Endothelial cell of umbilical vein (primary cell): ENCODE data around the gene JAZF1. TPM values are rescaled to one million over a fixed set of nuclear protein-coding genes. Genes with fewer than 3 reads are reported as not detected.

Experiments used
- BruUV-seq: library from RNA; stranded (reverse); fragments of 400-500 nt; replicated peaks from 2 replicates; lab custom pipeline; 2021; lab: Mats Ljungman, UMichigan
- CTCF ChIA-PET: fragments of 300-600, 350-600 bp; sonication (Branson Sonifier 250); formaldehyde crosslinking; loops from one replicate; lab custom pipeline; 2021; ENCODE audit warnings: antibody characterized with exemption, inconsistent platforms; lab: Charles Lee
- POLR2A ChIA-PET: fragments of 300-600, 350-600 bp; sonication (Branson Sonifier 250); formaldehyde crosslinking; loops from one replicate; lab custom pipeline; 2021; ENCODE audit warnings: antibody characterized with exemption, inconsistent platforms; lab: Charles Lee
- DNase-seq: peaks from one replicate; pipeline ENCODE4 v3.0.0-alpha.2; 2011; ENCODE audit warnings: low read depth, low spot score
- FAIRE-seq: peaks from 2 replicates; lab custom pipeline; 2011; peaks lifted over from hg19 to GRCh38; lab: Jason Lieb, UNC
- H2AFZ ChIP-seq: 2 replicates; pipeline ENCODE4 v1.6.0; 2012; ENCODE audit warnings: low read depth, low read length, control low read depth, inconsistent platforms
- H3K27ac ChIP-seq: 2 replicates; pipeline ENCODE4 v1.5.1; 2011; ENCODE audit warnings: low read depth, mild to moderate bottlenecking, control low read depth, low read length, moderate library complexity; ENCODE audit not compliant: insufficient read depth
- H3K27me3 ChIP-seq, 2 experiments: 2 replicates each; pipeline versions ENCODE4 v1.6.0 to v1.6.1; 2011; ENCODE audit warnings: low read length in 2 of 2, mixed read lengths in 1 of 2; ENCODE audit not compliant: control insufficient read depth in 2 of 2, insufficient read depth in 2 of 2
- H3K36me3 ChIP-seq, 2 experiments: 2 replicates in 1 of 2; 3 replicates in 1 of 2; pipeline ENCODE4 v1.5.1; 2011; ENCODE audit warnings: low read length in 2 of 2, mild to moderate bottlenecking in 1 of 2, moderate library complexity in 1 of 2; ENCODE audit not compliant: control insufficient read depth in 2 of 2, insufficient read depth in 2 of 2; ENCODE audit errors: extremely low read depth in 1 of 2
- H3K4me1 ChIP-seq: 3 replicates; pipeline ENCODE4 v1.5.1; 2011; ENCODE audit warnings: mild to moderate bottlenecking, low read length; ENCODE audit not compliant: control insufficient read depth, insufficient read depth; ENCODE audit errors: extremely low read depth
- H3K4me2 ChIP-seq: 2 replicates; pipeline ENCODE4 v1.6.1; 2011; ENCODE audit warnings: low read length, control low read depth, mixed read lengths; ENCODE audit not compliant: insufficient read depth
- H3K4me3 ChIP-seq, 3 experiments: fragments of 200-600 bp in 1 of 3; sonication (generic), shearing (Covaris generic) in 1 of 3; replicated peaks in 1 of 3; 2 replicates each; pipeline ENCODE4 v1.5.1; 2011 to 2016; ENCODE audit warnings: control low read depth in 3 of 3, low read length in 3 of 3, mild to moderate bottlenecking in 2 of 3, inconsistent platforms in 1 of 3, low read depth in 1 of 3, moderate library complexity in 1 of 3; ENCODE audit not compliant: insufficient read depth in 1 of 3
- H3K79me2 ChIP-seq: 2 replicates; pipeline ENCODE4 v1.6.0; 2012; ENCODE audit warnings: low read length, inconsistent platforms; ENCODE audit not compliant: control insufficient read depth, insufficient read depth
- H3K9ac ChIP-seq: replicated peaks from 2 replicates; pipeline ENCODE3; 2011; ENCODE audit warnings: low read length, control low read depth; ENCODE audit not compliant: insufficient read depth; ENCODE audit errors: extremely low read depth
- H3K9me1 ChIP-seq: replicated peaks from 3 replicates; pipeline ENCODE4 v1.6.0; 2011; ENCODE audit warnings: mild to moderate bottlenecking, low read length; ENCODE audit not compliant: control insufficient read depth, insufficient read depth; ENCODE audit errors: extremely low read depth
- H3K9me3 ChIP-seq: replicated peaks from 2 replicates; pipeline ENCODE4 v1.5.1; 2012; ENCODE audit warnings: low read length, inconsistent platforms; ENCODE audit not compliant: control insufficient read depth, insufficient read depth
- H4K20me1 ChIP-seq: replicated peaks from 2 replicates; pipeline ENCODE3; 2011; ENCODE audit warnings: mild to moderate bottlenecking, low read length; ENCODE audit not compliant: control insufficient read depth, insufficient read depth; ENCODE audit errors: extremely low read depth
- CTCF ChIP-seq, 2 donors: IDR thresholded peaks; 1 replicate in 1 of 2; 2 replicates in 1 of 2; pipeline ENCODE4 v1.5.1; 2011; ENCODE audit warnings: low read length in 2 of 2, mild to moderate bottlenecking in 2 of 2, moderate library complexity in 2 of 2, control low read depth in 1 of 2, inconsistent platforms in 1 of 2, low read depth in 1 of 2; ENCODE audit not compliant: insufficient read depth in 1 of 2; ENCODE audit errors: extremely low read depth in 1 of 2
- EZH2 ChIP-seq: IDR thresholded peaks from 2 replicates; pipeline ENCODE4 v1.6.1; 2012; ENCODE audit warnings: borderline replicate concordance, low read depth, mild to moderate bottlenecking, moderate library complexity, low read length, inconsistent platforms; ENCODE audit not compliant: severe bottlenecking
- FOS ChIP-seq: IDR thresholded peaks from 2 replicates; pipeline ENCODE4 v1.6.1; 2011; ENCODE audit warnings: mild to moderate bottlenecking, low read length, moderate library complexity, borderline replicate concordance; ENCODE audit not compliant: insufficient read depth
- GATA2 ChIP-seq: IDR thresholded peaks from 2 replicates; pipeline ENCODE4 v1.7.0; 2011; ENCODE audit warnings: low read depth, mild to moderate bottlenecking, moderate library complexity, mixed read lengths, low read length; ENCODE audit not compliant: insufficient read length, insufficient read depth
- JUN ChIP-seq: IDR thresholded peaks from 2 replicates; pipeline ENCODE4 v1.6.1; 2011; ENCODE audit warnings: borderline replicate concordance, low read depth; ENCODE audit not compliant: insufficient read length, insufficient read depth
- MAX ChIP-seq: IDR thresholded peaks from 2 replicates; pipeline ENCODE4 v1.6.1; 2011; ENCODE audit not compliant: insufficient read depth, insufficient read length
- MYC ChIP-seq: IDR thresholded peaks from one replicate; pipeline ENCODE4 v1.6.1; 2011; ENCODE audit warnings: mild to moderate bottlenecking, low read depth, low read length
- POLR2A ChIP-seq: IDR thresholded peaks from 2 replicates; pipeline ENCODE4 v1.6.1; 2012; ENCODE audit warnings: low read depth, mild to moderate bottlenecking, control low read depth, low read length
- POLR2AphosphoS5 ChIP-seq: IDR thresholded peaks from 2 replicates; pipeline ENCODE4 v1.6.1; 2012; ENCODE audit warnings: low read depth, mild to moderate bottlenecking, control low read depth, low read length, moderate library complexity; ENCODE audit not compliant: insufficient read depth
- dilution Hi-C: fragments of 300-500 bp; cut with MboI; formaldehyde crosslinking; loops from one replicate; pipeline ENCODE4 v1.15.0; 2019; ENCODE audit warnings: low sequenced_read_pairs; ENCODE audit not compliant: extremely low pct_ligation_motif_present
- intact Hi-C: fragments of 100-400 bp; cut with micrococcal nuclease; formaldehyde crosslinking; loops from one replicate; pipeline ENCODE4 v1.10.0; 2022
- polyA plus RNA-seq, 4 experiments: library from polyadenylated mRNA; depleted of rRNA in 3 of 4; stranded (reverse) in 3 of 4; unstranded in 1 of 4; fragments of >200 nt; gene quantifications; 2 replicates each; pipeline versions ENCODE4 v1.2.1 to v1.2.3, GENCODE V29; 2011 to 2012; ENCODE audit warnings: missing spikeins in 1 of 4
- total RNA-seq: library from RNA; stranded (reverse); gene quantifications from 2 replicates; pipeline ENCODE4 v1.2.3, GENCODE V29; 2021

Gene JAZF1
- total and polyA plus RNA-seq, 2 donors (not counting 3 experiments of a cell fraction or from before 2014, with no cell fraction given), result 2.5 to 16.9 TPM

- FAIRE-seq, result no peak
- intact Hi-C loops, result no loop called here
- no TSS peak for BruUV-seq
- no peaks in the 10 kb centered on the region for H4K20me1 ChIP-seq
- H3K4me3 ChIP-seq, result no peak overlapping the region
- no peaks in the 10 kb centered on the region for H3K79me2 ChIP-seq
- no peak overlapping the region for H3K9ac ChIP-seq
- H3K27ac ChIP-seq, result no peak overlapping the region
- no peaks in the 10 kb centered on the region for H3K27me3 ChIP-seq
- no peak for TF ChIP-seq FOS
- no peaks in the 10 kb centered on the region for H3K4me1 ChIP-seq
- POLR2A ChIA-PET, result no interaction called here
- CTCF ChIA-PET, result no interaction called here
- DNase-seq, result no peak
- H3K4me2 ChIP-seq, result no peak overlapping the region
- no peaks in the 10 kb centered on the region for H3K9me1 ChIP-seq
- no peak overlapping the region for H2AFZ ChIP-seq
- no peaks in the 10 kb centered on the region for H3K9me3 ChIP-seq
- H3K36me3 ChIP-seq, result no peaks in the 10 kb centered on the region
- dilution Hi-C loops, result no loop called here
These were observed 330.1 kb downstream of the JAZF1 start for GRCh38 chr7:27850531-27850930.

- Histone ChIP-seq H3K4me2 (no peak overlapping the region), H3K9ac (no peak overlapping the region), H2AFZ (no peak overlapping the region), H3K79me2 (no peaks in the 10 kb centered on the region), H3K27me3 (no peaks in the 10 kb centered on the region), H3K4me3 (no peak overlapping the region), H3K27ac (no peak overlapping the region), H3K9me1 (no peaks in the 10 kb centered on the region), H4K20me1 (no peaks in the 10 kb centered on the region), H3K9me3 (no peaks in the 10 kb centered on the region), H3K4me1 (peaks cover 5% of the 10 kb centered on the region), H3K36me3 (no peaks in the 10 kb centered on the region)
- no TSS peak for BruUV-seq
- FAIRE-seq (no peak), DNase-seq (no peak)
- CTCF ChIA-PET, result no interaction called here
- intact Hi-C loops, result no loop called here
- POLR2A ChIA-PET, result no interaction called here
- dilution Hi-C loops, result no loop called here
- no peak for TF ChIP-seq FOS
- TF ChIP-seq POLR2AphosphoS5, result no peak
- TF ChIP-seq CTCF (IDR thresholded peaks at IDR 0.05; ENCODE audit: extremely low read depth in 1 of 2, insufficient read depth in 1 of 2, low read depth in 1 of 2, low read length in 2 of 2), result no peak
- no peak for TF ChIP-seq MYC
- TF ChIP-seq EZH2, result no peak
- no peak for TF ChIP-seq POLR2A
- no peak for TF ChIP-seq JUN
- no peak for TF ChIP-seq MAX
- TF ChIP-seq GATA2, result no peak
These were observed 334.2 kb downstream of the JAZF1 start for GRCh38 chr7:27846388-27846787.
